Loucy (cell line): ENCODE measurements around the gene EGLN2.
"Not testable (repeated sequence)": the region's sequence is repeated elsewhere in the genome, so short reads cannot be mapped to it uniquely, and the experiment has no call there.

Experiments
- H2AFZ ChIP-seq: fragments of 200-600 bp; sonication (generic); 2 replicates; pipeline ENCODE4 v1.6.0; 2016; ENCODE audit warnings: antibody characterized with exemption, mild to moderate bottlenecking, low read length, moderate library complexity
- H3F3A ChIP-seq: fragments of 200-600 bp; 2 replicates; pipeline ENCODE4 v1.6.0; 2016; ENCODE audit warnings: antibody characterized with exemption, low read depth, mild to moderate bottlenecking
- H3K27me3 ChIP-seq: fragments of 200-600 bp; sonication (generic); 2 replicates; pipeline ENCODE4 v1.6.1; 2014; ENCODE audit warnings: low read length, mild to moderate bottlenecking; ENCODE audit not compliant: insufficient read depth, poor library complexity, severe bottlenecking
- H3K36me3 ChIP-seq: fragments of 200-600 bp; sonication (generic); 2 replicates; pipeline ENCODE4 v1.6.1; 2016; ENCODE audit warnings: low read length; ENCODE audit not compliant: insufficient read depth
- H3K4me1 ChIP-seq: fragments of 200-600 bp; sonication (generic); 2 replicates; pipeline ENCODE4 v1.5.1; 2014; ENCODE audit warnings: low read length, mild to moderate bottlenecking; ENCODE audit not compliant: insufficient read depth, poor library complexity, severe bottlenecking
- H3K4me2 ChIP-seq: fragments of 200-600 bp; sonication (generic); 2 replicates; pipeline ENCODE4 v1.6.0; 2014; ENCODE audit warnings: antibody characterized with exemption, low read length, low read depth, mild to moderate bottlenecking; ENCODE audit not compliant: poor library complexity, severe bottlenecking
- H3K4me3 ChIP-seq: fragments of 200-600 bp; sonication (generic); 2 replicates; pipeline ENCODE4 v1.5.1; 2014; ENCODE audit warnings: low read length, mild to moderate bottlenecking, mixed read lengths; ENCODE audit not compliant: poor library complexity, severe bottlenecking
- H3K79me2 ChIP-seq: fragments of 200-600 bp; sonication (generic); 2 replicates; pipeline ENCODE4 v1.6.1; 2014; ENCODE audit warnings: low read length; ENCODE audit not compliant: insufficient read depth
- H3K9ac ChIP-seq: fragments of 200-600 bp; sonication (generic); 2 replicates; pipeline ENCODE4 v1.6.0; 2014; ENCODE audit warnings: mild to moderate bottlenecking, low read depth, low read length, moderate library complexity; ENCODE audit not compliant: poor library complexity, severe bottlenecking
- H3K9me2 ChIP-seq: fragments of 200-600 bp; sonication (generic); replicated peaks from 2 replicates; pipeline ENCODE4 v1.6.1; 2016; ENCODE audit warnings: low read depth, low read length, mixed read lengths
- H3K9me3 ChIP-seq: fragments of 200-600 bp; sonication (generic); 2 replicates; pipeline ENCODE4 v1.6.1; 2014; ENCODE audit warnings: mild to moderate bottlenecking, antibody characterized with exemption, low read length, low read depth; ENCODE audit not compliant: insufficient read depth
- H4K20me1 ChIP-seq: fragments of 200-600 bp; sonication (generic); 2 replicates; pipeline ENCODE4 v1.6.0; 2014; ENCODE audit warnings: antibody characterized with exemption, low read length, mild to moderate bottlenecking; ENCODE audit not compliant: insufficient read depth, poor library complexity, severe bottlenecking
- EZH2phosphoT487 ChIP-seq: fragments of 200-600 bp; IDR thresholded peaks from 2 replicates; pipeline ENCODE4 v1.6.1; 2018; ENCODE audit warnings: antibody characterized with exemption, mild to moderate bottlenecking, moderate library complexity, borderline replicate concordance
- TF ChIP-seq, protein P1 (sequence below): fragments of 200-600 bp; sonication (generic); conservative IDR thresholded peaks from 2 replicates; pipeline ENCODE4 v1.5.1; 2014; ENCODE audit warnings: mild to moderate bottlenecking, antibody characterized with exemption, low read length

The EGLN2 gene

DNA sequence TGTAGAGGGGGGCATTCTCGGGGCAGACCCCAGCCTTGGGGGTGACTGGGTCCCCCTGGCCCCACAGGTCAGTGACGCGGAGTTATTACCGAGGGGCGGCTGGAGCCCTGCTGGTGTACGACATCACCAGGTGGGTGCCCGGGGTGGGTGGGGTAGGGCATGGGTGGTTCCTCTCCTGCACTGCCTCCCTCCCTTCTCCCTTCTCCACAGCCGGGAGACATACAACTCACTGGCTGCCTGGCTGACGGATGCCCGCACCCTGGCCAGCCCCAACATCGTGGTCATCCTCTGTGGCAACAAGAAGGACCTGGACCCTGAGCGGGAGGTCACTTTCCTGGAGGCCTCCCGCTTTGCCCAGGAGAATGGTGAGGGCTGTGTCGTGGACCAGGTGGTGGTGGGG lies 15.3 kb upstream of the EGLN2 start:
- Histone ChIP-seq H3K4me1 (peaks cover 9% of the 10 kb centered on the region), H3K36me3 (no peaks in the 10 kb centered on the region)

DNA sequence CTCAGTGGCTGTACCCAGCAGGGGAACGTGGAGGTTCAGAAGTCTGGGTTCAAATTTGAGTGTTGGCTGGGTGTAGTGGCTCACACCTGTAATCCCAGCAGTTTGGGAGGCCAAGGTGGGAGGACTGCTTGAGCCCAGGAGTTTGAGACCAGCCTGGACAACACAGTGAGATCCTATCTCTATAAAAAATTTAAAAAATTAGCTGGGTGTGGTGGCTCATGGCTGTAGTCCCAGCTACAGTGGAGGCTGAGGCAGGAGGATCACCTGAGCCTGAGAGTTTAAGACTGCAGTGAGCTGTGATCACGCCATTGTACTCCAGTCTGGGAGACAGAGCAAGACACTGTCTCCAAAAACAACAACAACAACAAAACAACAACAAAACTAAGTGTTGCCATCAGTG lies 14.8 kb upstream of the EGLN2 start:
- not testable (repeated sequence) for H3K4me1 ChIP-seq, H3K79me2 ChIP-seq, H4K20me1 ChIP-seq, H2AFZ ChIP-seq, H3K9ac ChIP-seq, H3K4me2 ChIP-seq, H3K4me3 ChIP-seq, H3K9me3 ChIP-seq, H3K9me2 ChIP-seq, H3K27me3 ChIP-seq, H3F3A ChIP-seq, H3K36me3 ChIP-seq

More for the DNA sequence above, 15.3 kb upstream of the EGLN2 start:
- Histone ChIP-seq H3F3A (no peaks in the 10 kb centered on the region), H3K4me2 (no peak overlapping the region), H3K79me2 (no peaks in the 10 kb centered on the region; the same call in 1 of the 2 replicates), H3K4me3 (no peak overlapping the region), H3K27me3 (no peaks in the 10 kb centered on the region), H4K20me1 (no peaks in the 10 kb centered on the region), H3K9me2 (no peaks in the 10 kb centered on the region), H3K9ac (no peak overlapping the region), H3K9me3 (no peaks in the 10 kb centered on the region), H2AFZ (no peak overlapping the region)
- no peak for TF ChIP-seq EZH2phosphoT487
- TF ChIP-seq, protein P1, sequence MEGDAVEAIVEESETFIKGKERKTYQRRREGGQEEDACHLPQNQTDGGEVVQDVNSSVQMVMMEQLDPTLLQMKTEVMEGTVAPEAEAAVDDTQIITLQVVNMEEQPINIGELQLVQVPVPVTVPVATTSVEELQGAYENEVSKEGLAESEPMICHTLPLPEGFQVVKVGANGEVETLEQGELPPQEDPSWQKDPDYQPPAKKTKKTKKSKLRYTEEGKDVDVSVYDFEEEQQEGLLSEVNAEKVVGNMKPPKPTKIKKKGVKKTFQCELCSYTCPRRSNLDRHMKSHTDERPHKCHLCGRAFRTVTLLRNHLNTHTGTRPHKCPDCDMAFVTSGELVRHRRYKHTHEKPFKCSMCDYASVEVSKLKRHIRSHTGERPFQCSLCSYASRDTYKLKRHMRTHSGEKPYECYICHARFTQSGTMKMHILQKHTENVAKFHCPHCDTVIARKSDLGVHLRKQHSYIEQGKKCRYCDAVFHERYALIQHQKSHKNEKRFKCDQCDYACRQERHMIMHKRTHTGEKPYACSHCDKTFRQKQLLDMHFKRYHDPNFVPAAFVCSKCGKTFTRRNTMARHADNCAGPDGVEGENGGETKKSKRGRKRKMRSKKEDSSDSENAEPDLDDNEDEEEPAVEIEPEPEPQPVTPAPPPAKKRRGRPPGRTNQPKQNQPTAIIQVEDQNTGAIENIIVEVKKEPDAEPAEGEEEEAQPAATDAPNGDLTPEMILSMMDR: no peak

DNA sequence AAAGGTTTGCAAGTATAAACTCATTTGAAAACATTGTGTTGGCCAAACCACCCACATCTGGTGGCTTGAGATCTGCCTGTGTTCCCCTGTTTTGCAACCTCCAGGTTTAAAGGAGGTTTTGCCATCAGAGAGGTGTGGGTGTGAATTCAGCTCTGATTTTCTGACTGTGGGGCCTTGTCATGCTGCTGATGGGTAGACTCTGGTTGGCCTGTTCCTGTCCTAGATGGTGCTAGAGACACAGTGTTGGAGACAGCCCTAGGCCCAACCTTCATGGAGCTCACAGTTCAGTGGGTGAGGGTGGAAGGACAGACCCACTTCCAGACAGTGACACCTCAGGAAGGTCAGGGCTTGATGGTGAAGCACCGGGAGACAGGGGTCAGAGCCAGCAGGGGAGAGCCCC lies 13.5 kb upstream of the EGLN2 start:
- no peak overlapping the region for H3K4me3 ChIP-seq
- no peaks in the 10 kb centered on the region for H3K27me3 ChIP-seq
- H2AFZ ChIP-seq: no peak overlapping the region
- no peaks in the 10 kb centered on the region for H4K20me1 ChIP-seq
- TF ChIP-seq EZH2phosphoT487: no peak
- TF ChIP-seq, protein P1: no peak
- H3K36me3 ChIP-seq: no peaks in the 10 kb centered on the region
- H3K9me2 ChIP-seq: no peaks in the 10 kb centered on the region
- H3K9me3 ChIP-seq: no peaks in the 10 kb centered on the region
- H3K4me2 ChIP-seq: no peak overlapping the region
- no peaks in the 10 kb centered on the region for H3F3A ChIP-seq
- H3K4me1 ChIP-seq: no peaks in the 10 kb centered on the region
- H3K79me2 ChIP-seq: no peaks in the 10 kb centered on the region
- H3K9ac ChIP-seq: no peak overlapping the region
